Colonic mucosa (tissue), 4 donors: Measurements from ENCODE around the gene IL31. TPM values are rescaled to one million over a fixed set of nuclear protein-coding genes. Genes with fewer than 3 reads are reported as not detected.

Experiments
- DNase-seq: peaks from one replicate; pipeline ENCODE4 v3.0.0-alpha.2; 2020
- H3K27ac ChIP-seq: fragments of 200-600 bp; one replicate; pipeline ENCODE4 v1.8.0; 2021
- H3K27me3 ChIP-seq: fragments of 200-600 bp; one replicate; pipeline ENCODE4 v1.8.0; 2021
- H3K36me3 ChIP-seq: fragments of 200-600 bp; one replicate; pipeline ENCODE4 v1.8.0; 2021
- H3K4me1 ChIP-seq: fragments of 200-600 bp; one replicate; pipeline ENCODE4 v1.8.0; 2021; ENCODE audit warnings: mild to moderate bottlenecking
- H3K4me3 ChIP-seq: fragments of 200-600 bp; one replicate; pipeline ENCODE4 v1.8.0; 2021
- H3K9ac ChIP-seq, 2 donors: one replicate each; pipeline ENCODE4 v1.7.0; 2013; ENCODE audit warnings: control low read depth in 2 of 2, low read depth in 2 of 2, low read length in 2 of 2
- H3K9me3 ChIP-seq: fragments of 200-600 bp; one replicate; pipeline ENCODE4 v1.8.0; 2021
- CTCF ChIP-seq: fragments of 200-600 bp; IDR thresholded peaks from one replicate; pipeline ENCODE4 v1.8.0; 2022; ENCODE audit warnings: antibody characterized with exemption, mild to moderate bottlenecking
- intact Hi-C: fragments of 100-400 bp; cut with DNase I; formaldehyde crosslinking; loops from one replicate; pipeline ENCODE4 v1.14.1; 2022
- total RNA-seq, 2 donors: library from RNA; stranded (reverse); fragmentation: NEBNext Ultra II Directional in 1 of 2; extraction: Animal tissue kit (Norgen Biotek cat#: 25700) in 1 of 2; gene quantifications; one replicate each; pipeline ENCODE4 v1.2.1, GENCODE V29; 2021
- donor health status: healthy.
- donor health status: DM: no; HTN: no; CAD: no.
- donor health status: DM: no; HTN: no; CAD: no.

Gene IL31
- total RNA-seq, 2 donors from 2014 or later = not detected

- intact Hi-C loops = no loop called here
- TF ChIP-seq CTCF = no peak
- H3K27me3 ChIP-seq = no peaks in the 10 kb centered on the region
- no peaks in the 10 kb centered on the region for H3K9me3 ChIP-seq
- no peak overlapping the region for H3K27ac ChIP-seq
- no peak overlapping the region for H3K9ac ChIP-seq
- H3K4me3 ChIP-seq = no peak overlapping the region
- no peaks in the 10 kb centered on the region for H3K4me1 ChIP-seq
- no peak for DNase-seq
- H3K36me3 ChIP-seq = no peaks in the 10 kb centered on the region
Measured at GRCh38 chr12:122150127-122150681, 23.8 kb downstream of the IL31 start.

GRCh38 chr12:122148657-122149056 lies 25.4 kb downstream of the IL31 start:
- H3K36me3 ChIP-seq = no peaks in the 10 kb centered on the region
- DNase-seq = no peak
- H3K27ac ChIP-seq = no peak overlapping the region
- no peak overlapping the region for H3K4me3 ChIP-seq
- TF ChIP-seq CTCF = no peak
- no peaks in the 10 kb centered on the region for H3K4me1 ChIP-seq
- H3K27me3 ChIP-seq = no peaks in the 10 kb centered on the region
- no peak overlapping the region for H3K9ac ChIP-seq
- no peaks in the 10 kb centered on the region for H3K9me3 ChIP-seq
- intact Hi-C loops = no loop called here

DNA sequence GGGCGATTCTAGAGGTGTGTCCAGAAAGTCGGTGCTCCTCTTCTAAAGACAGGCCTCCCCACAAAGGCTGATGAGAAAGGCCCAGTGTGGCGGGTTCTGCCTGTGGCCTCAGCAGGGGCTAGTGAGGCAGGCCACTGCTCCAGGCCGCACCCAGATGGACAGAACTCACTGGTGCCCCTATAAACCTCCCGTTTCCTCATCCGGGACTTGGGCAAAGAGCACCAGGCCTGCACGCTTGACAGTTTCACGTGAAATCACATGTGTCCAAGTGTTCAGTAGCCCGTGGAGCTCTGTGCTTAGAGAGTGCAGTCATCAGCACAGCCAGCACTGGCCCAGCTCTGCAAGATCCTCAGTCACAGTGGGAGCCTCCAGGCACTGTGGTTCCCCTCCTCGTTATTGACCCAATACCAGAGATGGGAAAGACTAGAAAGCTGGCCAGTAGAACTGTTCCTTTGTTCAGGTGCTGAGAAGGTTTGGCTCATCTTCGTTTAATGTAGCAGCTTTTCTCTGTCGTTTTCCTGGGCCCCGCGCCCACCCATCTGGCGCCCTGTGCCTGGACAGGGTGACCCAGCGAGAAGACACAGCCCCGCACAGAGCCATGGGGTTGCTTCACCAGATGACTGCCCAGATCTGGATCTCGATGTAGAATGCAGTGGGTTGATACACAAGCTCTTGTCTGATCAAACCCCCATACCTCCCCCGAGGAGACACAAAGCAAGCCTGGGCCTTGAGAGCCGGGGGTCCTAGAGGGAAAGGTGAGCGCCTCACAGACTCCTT lies 26.3 kb downstream of the IL31 start:
- Histone ChIP-seq H3K4me1 (no peaks in the 10 kb centered on the region), H3K27me3 (no peaks in the 10 kb centered on the region), H3K27ac (no peak overlapping the region), H3K36me3 (no peaks in the 10 kb centered on the region), H3K9me3 (no peaks in the 10 kb centered on the region), H3K4me3 (no peak overlapping the region), H3K9ac (no peak overlapping the region)
- no peak for TF ChIP-seq CTCF
- no peak for DNase-seq
- intact Hi-C loops = no loop called here

GRCh38 chr12:122145505-122146330 lies 28.3 kb downstream of the IL31 start:
- Histone ChIP-seq H3K4me1 (no peaks in the 10 kb centered on the region), H3K36me3 (peaks cover 16% of the 10 kb centered on the region), H3K4me3 (no peak overlapping the region), H3K27ac (no peak overlapping the region), H3K9me3 (no peaks in the 10 kb centered on the region), H3K9ac (no peak overlapping the region), H3K27me3 (no peaks in the 10 kb centered on the region)
- TF ChIP-seq CTCF = no peak
- no peak for DNase-seq
- intact Hi-C loops = no loop called here

GRCh38 chr12:122144885-122145284 lies 29.1 kb downstream of the IL31 start:
- no peaks in the 10 kb centered on the region for H3K9me3 ChIP-seq
- H3K27ac ChIP-seq = no peak overlapping the region
- DNase-seq = no peak
- no peak overlapping the region for H3K4me3 ChIP-seq
- no peaks in the 10 kb centered on the region for H3K4me1 ChIP-seq
- peaks cover 20% of the 10 kb centered on the region for H3K36me3 ChIP-seq
- intact Hi-C loops = no loop called here
- no peaks in the 10 kb centered on the region for H3K27me3 ChIP-seq
- no peak for TF ChIP-seq CTCF
- no peak overlapping the region for H3K9ac ChIP-seq
